ENCODE measurements around the gene CACNA1C.

The CACNA1C gene

DNA sequence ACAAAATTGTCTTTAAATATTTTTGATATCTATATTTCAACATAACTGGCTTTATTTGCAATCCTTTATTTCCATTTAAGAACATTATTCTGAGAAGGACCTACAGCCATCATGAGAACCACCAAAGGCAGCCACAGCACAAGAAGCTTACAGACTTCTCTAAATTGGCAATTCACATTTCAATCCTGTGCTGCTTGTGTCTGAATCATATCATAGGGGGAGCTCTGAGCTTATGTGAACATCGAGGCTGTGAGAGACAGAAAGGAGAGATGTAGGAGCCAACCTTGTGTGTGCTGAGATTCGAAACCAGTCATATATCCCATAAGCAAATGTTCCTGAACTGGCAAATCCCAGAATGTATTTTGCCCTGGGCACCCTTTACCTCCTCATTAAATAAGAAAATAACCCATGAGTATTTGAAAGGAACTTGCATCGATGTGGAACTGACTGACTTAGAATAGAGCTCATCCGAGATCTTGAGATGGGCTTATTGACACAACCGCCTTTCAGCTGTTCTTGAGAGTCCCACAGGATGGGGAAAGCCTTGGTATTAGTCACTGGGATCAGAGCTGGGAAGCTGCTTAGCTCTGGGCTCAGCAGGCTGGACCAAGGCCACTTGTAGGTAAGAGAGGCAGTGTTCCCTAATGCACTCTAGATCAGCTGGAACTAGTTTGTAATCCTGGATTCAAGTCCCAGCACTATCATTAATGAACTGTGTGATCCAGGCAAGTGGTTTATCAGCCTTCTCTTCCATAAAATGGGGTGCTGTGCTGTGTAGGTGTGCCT lies 329.8 kb downstream of the CACNA1C start:
- DNase-seq (ENCODE audit: low read depth in 1 of 2, low spot score in 1 of 2), result no peak

DNA sequence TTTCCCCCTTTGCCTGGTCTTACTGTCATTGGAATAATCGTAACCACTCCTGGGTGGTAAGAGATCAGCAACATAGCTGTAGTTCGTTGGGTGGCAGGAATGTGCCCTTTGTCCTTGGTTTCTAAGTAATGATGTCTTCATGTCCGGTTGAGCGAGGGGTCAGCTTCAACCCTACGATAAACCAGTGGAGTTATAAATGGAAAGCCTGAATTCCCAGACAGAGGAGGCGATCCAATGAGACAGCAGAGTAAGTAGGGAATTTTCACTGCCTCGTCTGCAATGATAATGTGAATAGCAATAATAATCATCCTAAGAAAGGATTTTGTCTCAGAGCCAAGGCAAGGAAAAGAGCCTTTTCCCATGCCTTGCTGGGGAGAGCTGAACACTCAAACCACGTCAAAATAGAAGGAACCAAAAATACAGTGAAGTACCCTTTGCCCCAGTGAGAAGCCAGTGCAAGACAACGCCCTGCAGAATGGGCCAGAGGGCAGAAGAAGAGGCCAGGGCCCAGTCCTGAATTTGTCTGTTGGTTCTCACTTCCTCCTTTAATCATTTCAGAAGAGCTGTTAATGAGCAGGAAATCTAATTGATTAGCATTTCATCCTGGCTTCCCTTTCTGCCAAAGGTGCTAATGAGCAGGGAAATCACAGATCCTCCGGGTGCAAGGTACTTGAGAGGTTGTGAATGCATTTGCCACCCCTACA lies 330.7 kb downstream of the CACNA1C start:
- no peak for DNase-seq (ENCODE audit: low read depth in 1 of 2, low spot score in 1 of 2)

DNA sequence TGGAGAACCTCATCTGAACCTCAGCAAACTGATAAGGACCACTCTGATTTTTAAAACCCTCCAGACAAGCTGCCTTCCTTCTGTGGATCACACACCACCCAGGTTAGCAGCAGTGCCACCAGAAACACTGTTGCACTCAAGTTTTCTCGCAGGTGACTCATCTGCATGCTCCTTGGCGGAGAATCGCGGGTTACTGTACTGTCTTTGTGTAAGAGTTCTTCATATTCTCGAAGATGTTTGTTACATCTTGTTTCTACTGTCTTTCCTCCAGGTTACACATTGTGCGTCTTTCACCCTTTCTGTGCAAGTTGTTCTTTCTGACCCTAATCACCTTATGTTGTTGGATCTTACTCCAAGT lies 331.2 kb downstream of the CACNA1C start:
- no peak for DNase-seq (ENCODE audit: low read depth in 1 of 2, low spot score in 1 of 2)

DNA sequence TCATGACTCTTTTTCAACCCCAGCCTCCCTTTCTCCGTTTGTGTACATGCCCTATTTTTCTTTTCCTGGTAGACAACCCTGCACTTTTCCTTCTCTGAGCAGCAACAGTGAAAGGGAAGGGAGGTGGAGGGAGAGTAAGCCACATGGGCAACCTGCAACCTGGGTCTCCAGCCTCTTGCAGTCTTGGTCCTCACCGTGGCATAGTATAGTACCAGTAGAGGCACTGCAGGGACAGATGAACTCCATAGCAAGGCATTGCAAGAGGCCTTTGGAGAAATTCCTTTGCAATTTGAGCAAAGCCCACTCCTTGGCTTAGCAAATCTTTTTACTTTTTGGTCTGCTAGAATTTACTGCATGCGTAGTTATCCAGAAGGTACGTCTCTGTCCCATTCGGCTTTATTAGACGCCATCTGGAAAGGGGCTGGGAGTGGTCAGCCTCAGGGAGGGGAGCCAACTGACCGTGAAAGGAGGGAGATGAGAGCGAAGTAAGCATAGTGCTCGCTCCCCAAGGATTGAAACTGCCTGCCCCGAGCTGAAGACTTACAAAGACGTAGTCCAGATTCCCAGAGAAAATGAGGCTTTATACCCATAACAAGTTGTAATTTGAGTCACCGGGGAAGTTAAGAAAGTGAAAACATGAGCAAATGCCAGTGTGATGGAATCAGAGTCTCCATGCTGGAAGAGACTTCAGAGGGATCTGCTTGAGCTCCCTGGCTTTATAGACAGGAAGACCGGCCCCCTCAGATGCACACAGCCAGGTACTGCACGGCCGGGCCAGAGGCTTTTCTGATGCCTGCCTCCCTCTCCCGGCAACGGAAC lies 332.0 kb downstream of the CACNA1C start:
- DNase-seq (ENCODE audit: low read depth in 1 of 2, low spot score in 1 of 2), result no peak

DNA sequence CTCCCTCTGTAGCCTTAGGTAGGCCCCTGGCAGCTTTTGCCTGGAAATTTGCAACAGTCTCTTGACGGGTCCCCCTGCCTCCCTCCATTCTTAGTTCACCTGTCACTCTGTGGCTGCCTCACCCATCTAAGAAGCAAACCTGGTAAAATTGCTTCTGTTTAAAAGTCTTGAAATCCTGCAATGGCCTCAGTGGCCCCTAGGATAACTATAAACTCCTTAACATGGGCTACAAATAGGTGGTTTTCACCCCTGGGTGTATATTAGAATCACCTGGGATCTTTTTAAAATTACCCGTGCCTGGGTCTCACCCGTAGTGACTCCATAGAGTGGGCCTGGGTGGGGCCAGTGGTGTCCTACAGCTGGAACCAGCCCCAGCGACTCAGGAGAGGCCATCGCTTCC lies 332.7 kb downstream of the CACNA1C start:
- no peak for DNase-seq (ENCODE audit: low read depth in 1 of 2, low spot score in 1 of 2)

DNA sequence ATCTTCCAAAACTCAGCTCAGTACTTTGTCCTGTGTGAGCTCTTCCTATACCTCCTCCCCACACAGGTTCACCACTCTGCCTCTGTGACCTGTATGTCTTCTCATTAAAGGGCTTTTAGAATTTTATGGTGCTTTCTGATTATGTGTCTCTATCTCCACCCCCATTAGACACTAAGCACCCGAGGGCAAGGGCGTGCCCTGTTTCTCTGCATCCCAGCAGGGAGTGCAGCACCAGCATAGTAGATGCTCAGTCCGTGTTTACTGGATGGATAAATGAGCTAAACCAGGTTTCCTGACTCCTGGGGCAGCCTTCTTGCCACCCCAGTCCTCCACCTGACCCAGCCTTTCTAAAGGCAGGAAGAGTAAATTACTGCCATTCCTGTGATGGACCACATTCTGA lies 333.8 kb downstream of the CACNA1C start:
- DNase-seq (ENCODE audit: low read depth in 1 of 2, low spot score in 1 of 2), result no peak

DNA sequence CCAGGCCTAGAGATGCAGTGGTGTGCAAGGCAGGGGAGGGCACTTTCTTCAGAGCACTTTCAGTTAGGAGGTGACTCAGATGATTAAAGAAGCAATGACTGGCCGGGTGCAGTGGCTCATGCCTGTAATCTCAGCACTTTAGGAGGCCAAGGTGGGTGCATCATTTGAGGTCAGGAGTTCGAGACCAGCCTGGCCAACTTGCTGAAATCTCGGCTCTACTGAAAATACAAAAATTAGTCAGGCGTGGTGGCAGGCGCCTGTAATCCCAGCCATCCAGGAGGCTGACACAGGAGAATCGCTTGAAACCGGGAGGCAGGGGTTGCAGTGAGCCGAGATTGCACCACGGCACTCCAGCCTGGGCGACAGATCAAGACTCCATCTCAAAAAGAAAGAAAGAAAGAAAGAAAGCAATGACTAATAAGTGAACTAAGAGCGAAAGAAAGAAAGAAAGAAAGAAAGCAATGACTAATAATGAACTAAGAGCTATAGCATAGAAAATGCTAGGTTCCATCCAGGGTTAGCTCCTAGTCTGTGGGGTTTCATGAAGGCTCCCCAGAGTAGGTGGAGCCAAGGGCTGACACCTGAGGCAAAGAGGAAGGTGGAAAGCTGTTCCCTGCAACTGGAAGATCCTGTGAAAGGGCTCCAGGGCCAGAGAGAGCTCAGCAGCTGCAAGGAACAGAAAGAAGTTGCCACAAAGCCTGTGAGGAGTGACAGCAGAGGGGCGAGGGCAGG lies 334.5 kb downstream of the CACNA1C start:
- no peak for DNase-seq (ENCODE audit: low read depth in 1 of 2, low spot score in 1 of 2)

DNA sequence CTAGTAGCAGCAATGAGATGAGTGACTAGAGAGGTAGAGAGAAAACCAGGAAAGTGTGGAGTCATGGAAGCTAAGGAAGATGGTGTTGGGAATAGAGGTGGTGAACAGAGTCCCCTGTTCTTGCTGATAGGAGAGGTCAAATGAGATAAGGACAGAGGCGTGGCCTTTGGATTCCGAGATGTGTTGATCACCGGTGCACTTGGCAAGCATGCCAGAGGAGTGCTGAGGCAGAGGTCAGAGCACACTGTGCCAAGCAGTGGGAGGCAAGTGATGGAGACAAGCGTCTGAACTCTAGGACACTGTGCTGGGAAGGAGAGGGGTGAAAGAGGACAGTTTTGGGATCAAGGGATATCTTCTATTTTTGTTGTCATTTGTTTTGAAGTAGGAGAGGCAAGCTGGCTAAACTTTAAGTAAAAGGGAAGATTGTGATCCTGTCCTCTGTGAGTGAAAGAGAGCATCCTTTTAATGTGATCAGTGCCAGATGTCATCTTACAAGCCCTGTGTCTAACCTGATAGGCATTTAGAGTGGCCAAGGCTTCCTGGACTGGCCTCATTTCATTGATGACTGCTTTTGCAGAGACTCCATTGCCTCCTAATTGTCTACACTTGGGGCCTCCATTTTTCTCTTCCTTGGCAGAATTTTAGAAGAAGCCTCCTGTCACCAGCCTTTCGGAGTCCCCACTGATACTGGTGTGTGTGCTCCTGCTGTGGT lies 336.4 kb downstream of the CACNA1C start:
- DNase-seq (ENCODE audit: low read depth in 1 of 2, low spot score in 1 of 2), result no peak

DNA sequence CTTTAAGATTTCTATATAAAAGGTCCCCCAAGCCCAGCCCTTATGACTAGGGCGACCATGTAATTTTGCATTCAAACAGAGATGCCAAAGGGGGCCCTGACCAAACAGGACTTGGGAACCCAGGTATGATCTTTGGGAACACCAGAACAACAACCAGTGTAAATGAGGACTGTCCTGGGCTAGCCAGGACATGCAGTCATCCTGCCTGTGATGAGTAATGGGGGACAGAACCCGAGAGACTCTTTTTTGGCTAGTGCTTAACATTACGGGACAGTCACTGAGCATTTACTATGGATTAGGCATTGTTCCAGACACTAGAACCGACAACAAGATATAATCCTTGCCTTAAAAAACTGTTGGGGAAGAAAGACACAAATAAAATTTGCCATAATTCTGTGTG lies 337.3 kb downstream of the CACNA1C start:
- no peak for DNase-seq (ENCODE audit: low read depth in 1 of 2, low spot score in 1 of 2)

DNA sequence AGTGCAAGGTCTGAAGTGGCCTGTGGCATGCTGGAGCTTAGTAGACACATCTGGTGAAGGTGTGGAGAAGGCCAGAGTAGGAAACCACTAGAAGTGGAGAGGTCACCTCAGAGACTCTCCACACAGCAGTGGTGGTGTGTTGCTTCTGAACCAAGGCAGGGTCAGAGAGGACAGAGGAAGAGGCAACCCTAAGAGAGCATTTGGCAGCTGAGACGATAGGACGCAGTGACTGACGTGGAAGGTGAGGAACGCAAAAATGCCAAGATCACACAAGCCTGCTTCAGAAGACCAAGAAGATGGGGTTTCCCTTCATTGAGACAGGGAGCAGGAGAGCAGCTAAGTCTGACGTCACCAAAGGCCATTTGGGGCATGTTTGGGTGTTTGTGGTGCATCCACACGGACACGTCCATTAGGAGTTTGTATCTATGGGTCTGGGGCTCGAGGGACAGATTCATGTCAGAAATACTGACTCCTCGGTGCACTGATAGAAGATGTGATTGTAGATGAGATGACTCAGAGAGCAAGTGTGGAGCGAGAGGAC lies 338.1 kb downstream of the CACNA1C start:
- DNase-seq (ENCODE audit: low read depth in 1 of 2, low spot score in 1 of 2), result no peak

DNA sequence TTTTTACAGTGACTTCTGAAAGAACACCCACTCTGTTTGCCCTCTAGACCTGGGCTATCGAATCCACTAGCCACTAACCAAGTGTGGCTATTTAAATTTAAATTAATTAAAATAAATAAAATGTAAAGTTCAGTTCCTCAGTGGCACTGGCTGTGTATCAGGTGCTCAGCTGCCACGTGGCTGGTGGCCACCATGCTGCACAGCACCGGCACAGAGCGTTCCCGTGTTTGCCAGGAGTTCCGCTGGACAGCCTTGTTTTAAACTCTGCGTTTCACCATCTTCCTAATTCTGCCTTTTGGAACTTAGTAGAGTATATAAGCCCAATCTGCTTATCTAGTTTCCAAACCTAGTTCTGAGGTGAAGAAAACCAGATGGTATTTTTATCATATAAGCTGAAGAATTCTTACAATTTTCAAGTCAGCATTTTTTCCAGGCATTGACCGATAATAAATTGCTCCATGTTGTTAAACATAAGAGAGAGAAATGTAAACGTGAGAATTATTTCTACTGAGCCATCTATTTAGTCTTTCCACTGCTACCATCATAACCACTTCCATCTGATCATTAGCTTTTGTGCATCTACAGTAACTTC lies 339.0 kb downstream of the CACNA1C start:
- no peak for DNase-seq (ENCODE audit: low read depth in 1 of 2, low spot score in 1 of 2)

DNA sequence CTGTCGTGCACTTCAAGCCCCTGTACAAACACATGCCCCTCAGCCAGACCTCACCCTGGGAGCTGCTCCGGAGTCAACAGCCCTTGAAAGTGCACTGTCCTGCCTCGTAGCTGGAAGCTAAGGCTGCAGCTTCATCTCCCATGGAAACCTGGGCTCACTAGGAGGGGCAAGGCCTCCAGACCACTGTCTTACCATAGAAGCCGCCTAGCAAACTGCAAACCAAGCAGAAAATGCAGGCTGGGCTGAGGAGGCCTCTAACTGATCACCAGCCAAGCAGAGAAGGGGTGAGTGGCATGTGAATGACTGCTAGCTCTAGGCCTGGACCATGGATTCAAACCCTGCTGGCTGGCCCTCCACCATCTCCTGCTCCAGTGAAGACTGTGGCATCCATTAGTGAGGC lies 340.2 kb downstream of the CACNA1C start:
- no peak for DNase-seq (ENCODE audit: low read depth in 1 of 2, low spot score in 1 of 2)

DNA sequence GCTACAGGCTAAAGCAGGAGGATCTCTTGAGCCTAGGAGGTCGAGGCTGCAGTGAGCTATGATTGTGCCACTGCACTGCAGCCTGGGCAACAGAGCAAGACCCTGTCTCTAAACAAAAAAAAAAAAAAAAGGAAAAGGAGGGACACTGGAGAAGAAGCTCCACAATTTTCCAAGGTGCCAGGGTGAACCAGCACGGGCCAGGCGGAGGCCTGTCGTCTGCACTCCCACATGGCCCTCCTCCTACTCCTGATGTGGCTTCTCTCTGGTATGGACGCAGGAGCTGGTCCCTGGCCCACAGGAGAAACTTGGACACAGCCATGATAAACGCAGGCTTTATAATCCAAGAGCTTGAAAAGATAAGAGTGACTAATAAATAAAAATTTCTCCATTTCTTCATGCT lies 341.2 kb downstream of the CACNA1C start:
- DNase-seq (ENCODE audit: low read depth in 1 of 2, low spot score in 1 of 2), result no peak

DNA sequence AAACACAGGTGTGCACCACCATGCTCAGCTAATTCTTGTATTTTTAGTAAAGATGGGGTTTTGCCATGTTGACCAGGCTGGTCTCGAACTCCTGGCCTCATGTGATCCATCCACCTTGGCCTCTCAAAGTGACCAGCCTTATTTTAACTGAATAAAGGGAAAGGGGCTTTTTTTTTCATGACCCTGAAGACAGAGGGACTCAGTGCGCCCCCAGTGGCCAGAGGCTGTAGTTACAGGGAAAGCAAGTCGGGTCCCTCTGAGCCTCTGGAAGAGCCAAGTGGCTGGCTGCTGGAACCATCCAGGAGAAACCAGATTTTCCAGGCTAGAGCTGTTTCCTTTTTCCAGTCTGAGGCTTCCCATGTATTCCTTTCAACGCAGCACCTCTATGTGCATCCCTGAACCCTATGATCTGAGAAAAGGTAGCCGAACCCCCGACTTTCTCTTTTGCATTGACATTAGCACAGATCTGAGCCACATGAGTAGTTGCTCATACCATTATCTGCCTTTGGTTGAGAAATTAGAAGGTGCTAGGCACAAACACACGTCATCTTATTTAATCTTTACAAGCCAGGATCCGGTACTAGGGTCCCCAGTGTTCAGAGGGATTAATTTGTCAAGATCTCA lies 342.7 kb downstream of the CACNA1C start:
- DNase-seq (ENCODE audit: low read depth in 1 of 2, low spot score in 1 of 2), result no peak

DNA sequence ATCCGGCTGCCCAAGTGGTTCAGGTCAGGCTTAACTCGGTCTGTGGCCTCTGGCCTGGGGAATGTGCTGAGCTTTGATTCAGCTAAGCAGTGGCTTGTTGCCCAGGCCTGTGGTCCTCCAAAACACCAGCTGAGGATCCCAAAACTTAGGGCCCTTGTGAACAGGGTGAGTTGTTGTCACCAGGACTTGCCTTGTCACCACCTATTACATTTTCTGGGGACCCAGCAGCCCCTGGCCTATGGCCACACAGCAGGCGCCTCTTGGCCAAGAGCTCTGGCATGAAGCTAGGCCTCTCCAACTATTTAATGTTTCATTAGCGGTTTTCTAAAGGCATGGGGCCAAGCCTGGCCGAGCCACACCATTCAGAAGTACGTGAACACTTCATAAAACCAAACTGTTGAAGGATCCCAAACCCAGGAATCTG lies 343.7 kb downstream of the CACNA1C start:
- DNase-seq (ENCODE audit: low read depth in 1 of 2, low spot score in 1 of 2), result no peak

DNA sequence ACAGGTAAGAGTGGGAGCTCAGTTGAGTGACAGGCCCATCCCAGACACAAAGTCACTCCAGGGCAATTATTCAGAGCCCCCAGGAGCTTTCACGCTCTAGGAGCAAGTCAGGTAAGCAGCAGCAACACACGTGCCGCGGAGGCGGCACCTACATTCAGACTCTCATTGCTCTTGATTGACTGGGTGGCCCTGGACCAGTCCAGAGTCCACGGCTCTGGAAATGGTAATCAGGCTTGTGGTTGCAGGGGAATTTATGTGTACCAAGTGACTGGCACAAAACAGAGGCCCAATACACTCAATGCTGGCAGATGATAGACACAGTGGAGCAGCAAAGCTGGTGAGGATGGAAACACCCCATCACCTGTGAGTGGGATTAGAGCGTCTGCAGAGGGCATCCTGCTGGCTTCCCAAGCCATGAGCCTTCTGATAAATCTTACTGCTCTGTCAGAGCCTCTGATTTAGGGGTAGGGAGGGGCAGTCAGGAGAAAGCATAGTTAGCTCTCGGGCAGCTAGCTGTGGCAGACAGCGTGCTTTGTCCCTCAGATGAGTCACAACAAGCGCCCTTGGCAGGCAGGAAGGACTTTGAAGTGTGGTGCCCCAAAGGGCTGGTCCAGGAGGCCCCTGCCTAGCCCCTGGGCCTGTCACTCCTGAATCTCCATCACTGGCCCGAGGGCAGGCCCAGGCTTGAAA lies 344.7 kb downstream of the CACNA1C start:
- no peak for DNase-seq (ENCODE audit: low read depth in 1 of 2, low spot score in 1 of 2)

DNA sequence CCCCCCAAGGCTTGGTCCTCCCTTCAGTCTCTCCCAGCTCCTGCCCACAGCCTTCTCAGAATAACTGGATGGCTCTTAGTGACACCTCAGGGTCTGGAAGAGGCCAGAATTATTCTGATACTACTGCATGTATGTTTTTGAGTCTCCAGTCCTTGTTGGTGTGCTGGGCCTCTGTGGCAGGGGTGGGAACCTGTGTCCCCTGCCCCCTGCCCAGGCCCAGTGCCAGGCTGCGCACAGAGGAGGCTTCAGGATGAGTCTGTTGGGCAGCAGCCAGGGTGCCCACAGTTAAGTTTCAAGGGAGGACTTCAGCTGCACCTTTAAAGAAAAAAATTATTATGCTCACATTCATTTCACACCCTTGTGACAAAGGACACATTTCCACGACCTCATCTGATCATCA lies 348.3 kb downstream of the CACNA1C start:
- no peak for DNase-seq (ENCODE audit: low read depth in 1 of 2, low spot score in 1 of 2)

DNA sequence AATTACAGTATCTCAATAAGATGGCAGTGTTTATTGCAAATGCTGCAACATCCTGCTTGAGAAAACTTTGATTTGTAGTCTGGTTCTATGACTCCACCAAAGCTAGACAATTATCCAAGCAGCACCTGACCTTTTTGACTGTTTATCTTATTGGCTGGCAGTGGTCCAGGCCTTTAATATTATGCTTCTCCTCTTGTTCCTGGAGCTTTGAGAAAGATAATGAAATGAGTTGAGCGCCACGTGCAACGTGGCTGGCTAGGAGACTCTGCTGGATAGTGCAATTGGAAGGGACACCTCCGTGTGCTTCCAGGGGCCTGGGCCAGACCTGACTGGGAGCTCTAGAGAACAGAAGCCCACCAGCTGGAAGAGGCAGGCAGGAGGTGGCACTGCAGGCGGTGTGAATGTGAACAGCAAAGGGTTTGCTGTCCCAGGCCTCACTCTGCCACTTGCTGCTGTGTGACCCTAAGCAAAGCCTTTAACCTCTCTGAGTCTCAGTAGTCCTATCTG lies 349.3 kb downstream of the CACNA1C start:
- no peak for DNase-seq (ENCODE audit: low read depth in 1 of 2, low spot score in 1 of 2)

Measured in activated CD4-positive, alpha-beta T cell treated with anti-CD3 and anti-CD28 coated beads, Interleukin-2, amount 50 U/mL, for 24 hours (primary cell).